ENCODE data around the gene CCL7.
A peak's percentile ranks its signal among the peaks of the same experiment; 100 is the strongest.

CCL7 gene

DNA sequence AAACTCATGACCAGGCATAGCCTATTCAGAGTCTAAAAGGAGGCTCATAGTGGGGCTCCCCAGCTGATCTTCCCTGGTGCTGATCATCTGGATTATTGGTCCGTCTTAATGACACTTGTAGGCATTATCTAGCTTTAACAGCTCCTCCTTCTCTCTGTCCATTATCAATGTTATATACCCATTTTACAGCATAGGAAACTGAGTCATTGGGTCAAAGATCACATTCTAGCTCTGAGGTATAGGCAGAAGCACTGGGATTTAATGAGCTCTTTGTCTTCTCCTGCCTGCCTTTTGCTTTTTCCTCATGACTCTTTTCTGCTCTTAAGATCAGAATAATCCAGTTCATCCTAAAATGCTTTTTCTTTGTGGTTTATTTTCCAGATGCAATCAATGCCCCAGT, 14.2 kb upstream of the CCL7 start:
- Histone ChIP-seq H3K27me3 (ENCODE audit: control insufficient read depth, insufficient read depth, low read length) (0 out of 2 replicates have a peak, but pooled peaks cover 7% of the 10 kb centered on the region), H3K27ac (ENCODE audit: low read depth, low read length) (peak overlapping the region; percentile 92), H3K4me3 (ENCODE audit: low read depth, low read length) (peak overlapping the region; percentile 62), H3K9me3 (ENCODE audit: control insufficient read depth, insufficient read depth, low read length) (no peaks in the 10 kb centered on the region), H3K9ac (ENCODE audit: low read depth, low read length) (no peak overlapping the region), H3K36me3 (ENCODE audit: control insufficient read depth, insufficient read depth, low read length) (no peaks in the 10 kb centered on the region), H3K4me1 (ENCODE audit: control insufficient read depth, insufficient read depth, low read length) (peaks cover 29% of the 10 kb centered on the region)

DNA sequence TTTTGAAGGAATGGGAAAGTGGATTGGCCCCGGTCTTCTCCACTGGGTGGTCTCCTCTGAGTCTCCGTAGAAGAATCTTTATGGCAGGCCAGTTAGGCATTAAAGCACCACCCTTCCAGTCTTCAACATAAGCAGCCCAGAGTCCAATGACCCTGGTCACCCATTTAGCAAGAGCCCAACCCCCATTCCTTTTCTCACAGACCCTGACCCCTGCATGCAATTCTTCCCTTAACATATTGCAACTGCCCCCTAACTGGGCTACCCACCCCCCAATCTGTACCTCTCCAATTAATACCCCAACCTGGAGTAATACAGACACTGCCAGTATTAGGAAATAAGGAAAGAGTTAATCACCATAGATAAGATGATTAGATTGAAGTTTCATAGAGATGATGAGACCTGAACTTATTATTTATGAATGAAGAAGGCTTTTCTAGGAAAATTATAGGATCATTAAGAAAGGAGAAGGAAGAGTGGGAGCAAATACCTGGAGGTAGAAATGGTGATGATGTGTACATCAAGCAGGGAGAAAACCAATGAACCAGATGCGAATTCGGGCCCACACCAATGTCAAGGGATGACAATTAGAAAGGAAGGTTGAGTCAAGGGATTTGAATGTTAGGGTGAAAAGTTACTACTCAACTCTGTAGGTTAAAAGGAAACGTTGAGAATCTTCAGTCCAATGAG, 12.6 kb upstream of the CCL7 start:
- H3K9me3 ChIP-seq (ENCODE audit: control insufficient read depth, insufficient read depth, low read length): no peaks in the 10 kb centered on the region
- H3K4me3 ChIP-seq (ENCODE audit: low read depth, low read length): no peak overlapping the region
- H3K27ac ChIP-seq (ENCODE audit: low read depth, low read length): no peak overlapping the region
- H3K4me1 ChIP-seq (ENCODE audit: control insufficient read depth, insufficient read depth, low read length): peaks cover 24% of the 10 kb centered on the region
- H3K9ac ChIP-seq (ENCODE audit: low read depth, low read length): no peak overlapping the region
- no peaks in the 10 kb centered on the region for H3K36me3 ChIP-seq (ENCODE audit: control insufficient read depth, insufficient read depth, low read length)
- H3K27me3 ChIP-seq (ENCODE audit: control insufficient read depth, insufficient read depth, low read length): 0 out of 2 replicates have a peak, but pooled peaks cover 7% of the 10 kb centered on the region

DNA sequence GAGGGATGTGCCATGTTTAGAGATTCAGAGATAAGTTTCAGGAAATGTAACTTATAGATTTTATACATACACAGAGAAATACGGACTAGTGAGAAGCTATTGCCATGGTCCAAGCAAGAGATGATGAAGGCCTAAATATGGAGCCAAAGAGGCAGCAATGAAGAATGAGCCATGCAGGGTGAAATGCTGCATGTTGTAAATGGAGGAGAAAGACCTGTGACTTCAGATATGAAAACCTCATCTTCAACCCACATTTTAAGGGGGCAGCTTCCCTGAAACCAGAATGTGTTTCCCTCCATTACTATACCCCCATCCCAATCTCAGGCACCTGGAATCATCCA, 12.1 kb upstream of the CCL7 start:
- Histone ChIP-seq H3K27ac (ENCODE audit: low read depth, low read length) (no peak overlapping the region), H3K4me1 (ENCODE audit: control insufficient read depth, insufficient read depth, low read length) (peaks cover 24% of the 10 kb centered on the region), H3K27me3 (ENCODE audit: control insufficient read depth, insufficient read depth, low read length) (0 out of 2 replicates have a peak, but pooled peaks cover 7% of the 10 kb centered on the region)

DNA sequence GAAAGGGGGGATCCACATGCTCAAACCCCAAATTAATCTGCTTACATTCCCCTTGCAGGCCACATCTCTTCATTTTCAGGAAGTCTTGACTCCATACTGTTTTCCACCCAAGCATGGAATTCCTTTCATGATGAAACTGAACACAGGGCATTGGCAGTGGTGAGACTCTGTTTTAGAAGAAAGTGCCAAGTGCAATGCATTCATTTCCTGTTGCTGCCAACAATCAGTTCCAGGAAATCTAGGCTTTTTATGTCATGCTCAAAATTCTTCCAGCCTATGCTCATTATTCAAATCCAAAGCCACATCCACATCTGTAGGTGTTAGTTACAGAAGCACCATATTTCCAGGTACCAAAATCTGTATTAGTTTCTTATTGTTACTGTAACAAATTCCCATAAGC, 10.9 kb upstream of the CCL7 start:
- Histone ChIP-seq H3K27ac (ENCODE audit: low read depth, low read length) (no peak overlapping the region), H3K9me3 (ENCODE audit: control insufficient read depth, insufficient read depth, low read length) (no peaks in the 10 kb centered on the region), H3K27me3 (ENCODE audit: control insufficient read depth, insufficient read depth, low read length) (no peaks in the 10 kb centered on the region), H3K4me1 (ENCODE audit: control insufficient read depth, insufficient read depth, low read length) (peaks cover 18% of the 10 kb centered on the region), H3K9ac (ENCODE audit: low read depth, low read length) (no peak overlapping the region), H3K36me3 (ENCODE audit: control insufficient read depth, insufficient read depth, low read length) (no peaks in the 10 kb centered on the region), H3K4me3 (ENCODE audit: low read depth, low read length) (no peak overlapping the region)

More for the DNA sequence above, 12.1 kb upstream of the CCL7 start:
- Histone ChIP-seq H3K9ac (ENCODE audit: low read depth, low read length) (no peak overlapping the region), H3K4me3 (ENCODE audit: low read depth, low read length) (no peak overlapping the region), H3K9me3 (ENCODE audit: control insufficient read depth, insufficient read depth, low read length) (no peaks in the 10 kb centered on the region), H3K36me3 (ENCODE audit: control insufficient read depth, insufficient read depth, low read length) (no peaks in the 10 kb centered on the region)

DNA sequence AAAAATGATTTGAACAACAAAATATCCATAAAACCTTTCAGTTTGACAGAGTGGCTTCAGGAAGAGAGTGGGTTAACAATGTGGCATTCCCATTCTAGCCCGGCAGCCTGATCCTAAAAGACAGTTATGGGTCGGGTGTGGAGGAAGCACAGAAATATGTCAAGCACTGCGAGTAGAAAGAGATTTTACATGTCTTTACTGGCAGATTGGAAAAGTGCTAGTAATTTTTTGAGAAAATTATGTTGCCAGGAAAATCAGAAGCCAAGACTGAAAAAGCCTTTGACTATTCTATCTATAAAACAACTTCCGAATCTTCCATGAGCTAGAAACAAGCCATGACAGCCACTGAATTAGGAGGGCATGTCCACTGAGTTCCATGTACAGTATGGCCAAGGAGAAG, 9.2 kb upstream of the CCL7 start:
- no peaks in the 10 kb centered on the region for H3K27me3 ChIP-seq (ENCODE audit: control insufficient read depth, insufficient read depth, low read length)
- no peaks in the 10 kb centered on the region for H3K36me3 ChIP-seq (ENCODE audit: control insufficient read depth, insufficient read depth, low read length)
- H3K9ac ChIP-seq (ENCODE audit: low read depth, low read length): no peak overlapping the region
- peaks cover 1% of the 10 kb centered on the region; the same call in 1 of the 2 replicates for H3K4me1 ChIP-seq (ENCODE audit: control insufficient read depth, insufficient read depth, low read length)
- H3K9me3 ChIP-seq (ENCODE audit: control insufficient read depth, insufficient read depth, low read length): no peaks in the 10 kb centered on the region
- no peak overlapping the region for H3K27ac ChIP-seq (ENCODE audit: low read depth, low read length)
- no peak overlapping the region for H3K4me3 ChIP-seq (ENCODE audit: low read depth, low read length)

DNA sequence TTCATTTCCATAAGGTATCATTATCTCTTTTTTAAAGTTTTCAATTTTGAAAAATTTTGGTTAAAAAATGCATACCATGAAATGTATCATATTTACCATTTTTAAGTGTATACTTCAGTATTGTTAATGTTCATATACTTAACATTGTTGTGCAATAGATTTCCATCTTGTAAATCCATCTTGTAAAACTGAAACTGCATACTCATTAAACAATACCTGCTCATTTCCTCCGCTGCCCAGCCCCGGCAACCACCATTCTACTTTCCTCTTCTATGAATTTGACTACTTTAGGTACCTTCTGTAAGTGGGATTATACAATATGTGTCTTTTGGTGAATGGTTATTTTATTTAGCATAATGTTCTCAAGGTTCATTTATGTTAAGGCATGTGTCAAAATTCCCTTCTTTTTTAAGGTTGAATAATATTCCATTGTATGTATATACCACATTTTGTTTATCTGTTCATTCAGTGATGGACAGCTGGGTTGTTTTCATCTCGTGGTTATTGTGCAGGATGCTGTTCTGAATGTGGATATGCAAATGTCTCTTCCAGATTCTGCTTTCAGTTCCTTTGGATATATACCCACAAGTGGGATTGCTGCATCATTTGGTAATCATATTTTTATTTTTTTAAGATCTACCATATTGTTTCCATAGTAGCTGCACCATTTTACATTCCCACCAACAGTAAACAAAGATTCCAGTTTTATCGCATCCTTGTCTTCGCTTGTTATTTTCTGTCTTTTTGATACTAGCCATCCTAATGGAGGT, 8.3 kb upstream of the CCL7 start:
- H3K4me3 ChIP-seq (ENCODE audit: low read depth, low read length): no peak overlapping the region
- no peaks in the 10 kb centered on the region for H3K9me3 ChIP-seq (ENCODE audit: control insufficient read depth, insufficient read depth, low read length)
- no peak overlapping the region for H3K27ac ChIP-seq (ENCODE audit: low read depth, low read length)
- no peaks in the 10 kb centered on the region for H3K27me3 ChIP-seq (ENCODE audit: control insufficient read depth, insufficient read depth, low read length)
- no peaks in the 10 kb centered on the region for H3K4me1 ChIP-seq (ENCODE audit: control insufficient read depth, insufficient read depth, low read length)
- no peak overlapping the region for H3K9ac ChIP-seq (ENCODE audit: low read depth, low read length)
- no peaks in the 10 kb centered on the region for H3K36me3 ChIP-seq (ENCODE audit: control insufficient read depth, insufficient read depth, low read length)

DNA sequence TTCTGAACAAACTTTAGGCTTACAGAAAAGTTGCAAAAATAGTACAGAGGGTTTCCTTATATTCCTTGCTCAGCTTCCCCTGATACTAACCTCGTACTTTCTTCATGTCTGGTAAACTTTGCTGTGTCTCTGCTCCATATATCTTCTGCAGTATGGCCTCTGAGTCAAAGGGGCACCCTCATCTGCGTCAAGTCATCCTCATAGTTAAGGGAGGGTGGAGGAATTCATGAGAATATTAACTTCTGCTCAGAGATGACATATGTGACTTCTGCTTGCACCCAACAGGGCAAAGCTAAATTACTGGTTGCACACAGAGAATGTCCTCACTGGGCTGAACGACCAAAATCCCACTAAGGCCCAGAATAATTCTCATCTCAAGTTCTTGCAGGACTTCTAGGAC, 4.3 kb upstream of the CCL7 start:
- Histone ChIP-seq H3K4me1 (ENCODE audit: control insufficient read depth, insufficient read depth, low read length) (no peaks in the 10 kb centered on the region), H3K27me3 (ENCODE audit: control insufficient read depth, insufficient read depth, low read length) (no peaks in the 10 kb centered on the region), H3K27ac (ENCODE audit: low read depth, low read length) (no peak overlapping the region), H3K9ac (ENCODE audit: low read depth, low read length) (no peak overlapping the region), H3K9me3 (ENCODE audit: control insufficient read depth, insufficient read depth, low read length) (no peaks in the 10 kb centered on the region), H3K36me3 (ENCODE audit: control insufficient read depth, insufficient read depth, low read length) (no peaks in the 10 kb centered on the region), H3K4me3 (ENCODE audit: low read depth, low read length) (no peak overlapping the region)

DNA sequence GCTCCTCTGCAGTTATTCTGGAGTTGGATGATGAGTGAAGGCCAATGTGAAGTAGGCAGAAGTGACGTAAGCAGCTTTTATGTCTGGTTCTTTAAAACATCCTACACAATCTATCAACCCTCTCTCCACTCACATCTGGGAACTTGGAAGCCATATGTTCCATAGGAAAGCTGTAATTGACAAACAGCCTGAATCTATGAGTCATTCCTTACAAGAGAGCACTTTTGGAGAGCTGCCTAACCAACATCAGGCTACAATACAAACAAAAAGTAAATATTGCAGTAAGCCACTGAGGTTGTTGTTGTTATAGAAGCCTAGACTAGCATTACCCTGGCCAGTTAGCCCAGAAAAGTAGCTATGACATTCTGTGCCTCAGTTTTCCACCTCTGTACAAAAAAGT, 5.9 kb downstream of the CCL7 start:
- no peak overlapping the region for H3K27ac ChIP-seq (ENCODE audit: low read depth, low read length)
- H3K9me3 ChIP-seq (ENCODE audit: control insufficient read depth, insufficient read depth, low read length): no peaks in the 10 kb centered on the region
- no peaks in the 10 kb centered on the region for H3K36me3 ChIP-seq (ENCODE audit: control insufficient read depth, insufficient read depth, low read length)
- no peak overlapping the region for H3K4me3 ChIP-seq (ENCODE audit: low read depth, low read length)
- peaks cover 4% of the 10 kb centered on the region; the same call in 1 of the 2 replicates for H3K27me3 ChIP-seq (ENCODE audit: control insufficient read depth, insufficient read depth, low read length)
- H3K4me1 ChIP-seq (ENCODE audit: control insufficient read depth, insufficient read depth, low read length): no peaks in the 10 kb centered on the region
- no peak overlapping the region for H3K9ac ChIP-seq (ENCODE audit: low read depth, low read length)

DNA sequence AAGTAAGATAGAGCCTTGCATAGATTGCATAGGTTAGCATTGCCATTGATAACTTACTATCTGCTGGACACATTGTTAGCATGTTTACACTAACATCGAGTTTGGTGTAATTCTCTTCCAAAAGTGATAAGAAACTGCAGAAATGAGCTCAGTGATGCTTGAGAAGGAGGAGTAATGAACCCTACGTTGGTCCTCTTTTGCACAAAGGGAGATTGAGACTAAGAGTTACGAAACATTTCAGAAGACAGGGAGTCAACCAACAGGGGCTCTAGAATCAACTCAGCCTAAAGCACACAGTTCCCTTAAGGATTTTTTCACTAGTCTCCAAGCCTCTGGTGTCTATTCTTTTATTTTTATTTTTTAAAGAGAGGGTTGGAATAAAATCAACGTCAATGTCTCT, 6.8 kb downstream of the CCL7 start:
- Histone ChIP-seq H3K9me3 (ENCODE audit: control insufficient read depth, insufficient read depth, low read length) (no peaks in the 10 kb centered on the region), H3K36me3 (ENCODE audit: control insufficient read depth, insufficient read depth, low read length) (no peaks in the 10 kb centered on the region), H3K4me1 (ENCODE audit: control insufficient read depth, insufficient read depth, low read length) (no peaks in the 10 kb centered on the region), H3K4me3 (ENCODE audit: low read depth, low read length) (no peak overlapping the region), H3K9ac (ENCODE audit: low read depth, low read length) (no peak overlapping the region), H3K27me3 (ENCODE audit: control insufficient read depth, insufficient read depth, low read length) (no peaks in the 10 kb centered on the region), H3K27ac (ENCODE audit: low read depth, low read length) (no peak overlapping the region)

DNA sequence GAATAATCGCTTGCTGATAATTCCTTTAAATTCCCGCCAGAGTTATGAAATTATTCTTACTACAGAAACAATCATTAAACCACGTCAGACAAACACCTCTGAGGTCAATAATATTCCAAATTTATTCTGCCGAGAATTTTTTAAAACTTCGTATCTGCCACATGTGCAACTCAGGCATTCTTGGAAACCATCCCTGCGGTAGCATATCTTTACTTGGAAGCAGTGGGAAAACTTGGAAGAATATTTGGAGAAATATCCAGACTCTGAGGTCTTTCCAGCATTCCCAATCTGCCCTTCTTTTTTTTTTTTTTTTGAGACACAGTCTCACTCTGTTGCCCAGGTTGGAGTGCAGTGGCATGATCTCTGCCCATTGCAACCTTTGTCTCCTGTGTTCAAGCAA, 13.6 kb downstream of the CCL7 start:
- H3K36me3 ChIP-seq (ENCODE audit: control insufficient read depth, insufficient read depth, low read length): no peaks in the 10 kb centered on the region
- no peak overlapping the region for H3K4me3 ChIP-seq (ENCODE audit: low read depth, low read length)
- no peaks in the 10 kb centered on the region for H3K4me1 ChIP-seq (ENCODE audit: control insufficient read depth, insufficient read depth, low read length)
- H3K27ac ChIP-seq (ENCODE audit: low read depth, low read length): no peak overlapping the region
- H3K9ac ChIP-seq (ENCODE audit: low read depth, low read length): no peak overlapping the region
- H3K9me3 ChIP-seq (ENCODE audit: control insufficient read depth, insufficient read depth, low read length): no peaks in the 10 kb centered on the region
- no peaks in the 10 kb centered on the region; the same call in 1 of the 2 replicates for H3K27me3 ChIP-seq (ENCODE audit: control insufficient read depth, insufficient read depth, low read length)

DNA sequence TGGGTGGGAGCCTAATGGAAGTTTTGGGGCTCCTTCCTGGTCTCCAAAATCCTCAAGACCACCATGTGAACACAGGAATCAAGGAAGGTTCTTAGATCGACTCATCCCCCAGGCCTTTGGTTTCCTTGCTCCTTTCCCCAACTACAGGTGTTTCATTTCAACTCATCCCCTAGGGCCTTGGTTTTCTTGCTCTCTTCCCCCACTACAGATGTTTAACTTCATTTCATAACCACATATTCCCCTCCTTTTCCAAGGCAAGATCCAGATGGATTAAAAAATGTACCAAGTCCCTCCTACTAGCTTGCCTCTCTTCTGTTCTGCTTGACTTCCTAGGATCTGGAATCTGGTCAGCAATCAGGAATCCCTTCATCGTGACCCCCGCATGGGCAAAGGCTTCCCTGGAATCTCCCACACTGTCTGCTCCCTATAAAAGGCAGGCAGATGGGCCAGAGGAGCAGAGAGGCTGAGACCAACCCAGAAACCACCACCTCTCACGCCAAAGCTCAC, 15.3 kb downstream of the CCL7 start, which contains the start of gene CCL11:
Gene CCL11 (plus strand): TSS at position 457 of the 507 bp plus-strand sequence. CDS start 67 bp downstream, outside the sequence.
- no peak within 1 kb of the TSS for H3K9ac ChIP-seq (ENCODE audit: low read depth, low read length)
- no peak within 1 kb of the TSS for H3K4me3 ChIP-seq (ENCODE audit: low read depth, low read length)
- no peaks in the 10 kb centered on the region for H3K4me1 ChIP-seq (ENCODE audit: control insufficient read depth, insufficient read depth, low read length)
- no peaks in the 10 kb centered on the region; the same call in 1 of the 2 replicates for H3K27me3 ChIP-seq (ENCODE audit: control insufficient read depth, insufficient read depth, low read length)
- H3K36me3 ChIP-seq (ENCODE audit: control insufficient read depth, insufficient read depth, low read length): no peaks in the 10 kb centered on the region
- H3K27ac ChIP-seq (ENCODE audit: low read depth, low read length): no peak within 1 kb of the TSS
- H3K9me3 ChIP-seq (ENCODE audit: control insufficient read depth, insufficient read depth, low read length): no peaks in the 10 kb centered on the region

Measured in HUES48 (cell line).